ENCODE results near the gene PFDN6. TPM values are rescaled to one million over a fixed set of nuclear protein-coding genes. Genes with fewer than 3 reads are reported as not detected.

The PFDN6 gene
- total and polyA plus RNA-seq, 9 of the 15 experiments (the other 6 are each of a cell fraction or from before 2014, with no cell fraction given): 6.8 to 475 (median 216) TPM

DNA sequence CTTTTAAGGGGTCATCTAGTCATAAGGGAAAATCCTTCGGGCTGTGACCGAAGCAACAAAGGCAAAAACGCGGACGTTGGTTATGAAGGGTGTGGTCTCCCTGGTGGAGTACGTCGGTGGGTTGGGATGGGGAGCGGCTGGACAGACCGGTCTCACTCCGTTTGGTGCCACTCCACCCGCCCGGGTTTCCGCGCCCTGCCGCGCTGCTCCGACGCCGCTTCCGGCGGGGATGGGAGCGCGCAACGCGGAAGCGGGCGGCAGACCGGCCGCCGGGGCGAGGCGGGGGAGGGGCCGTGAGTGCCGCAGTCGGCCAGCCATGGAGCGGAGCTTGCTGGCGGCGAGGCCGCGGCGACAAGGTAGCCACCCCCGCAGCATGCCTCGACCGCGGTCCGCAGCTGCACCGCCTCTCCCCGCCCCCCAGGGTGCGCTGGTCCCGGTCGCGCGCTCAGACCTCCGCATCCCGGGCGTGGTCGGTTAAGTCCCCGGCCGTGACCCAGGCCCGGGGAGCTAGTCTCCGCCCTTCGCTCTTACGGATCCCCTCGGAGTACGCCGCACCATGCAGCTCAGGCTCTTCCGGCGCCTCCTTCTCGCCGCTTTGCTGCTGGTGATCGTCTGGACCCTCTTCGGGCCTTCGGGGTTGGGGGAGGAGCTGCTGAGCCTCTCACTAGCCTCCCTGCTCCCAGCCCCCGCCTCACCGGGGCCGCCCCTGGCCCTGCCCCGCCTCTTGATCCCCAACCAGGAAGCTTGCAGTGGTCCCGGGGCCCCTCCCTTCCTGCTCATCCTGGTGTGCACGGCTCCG is 12.3 kb upstream of the PFDN6 start, which contains the start of gene B3GALT4 (continued):
- TF ChIP-seq, protein P1, sequence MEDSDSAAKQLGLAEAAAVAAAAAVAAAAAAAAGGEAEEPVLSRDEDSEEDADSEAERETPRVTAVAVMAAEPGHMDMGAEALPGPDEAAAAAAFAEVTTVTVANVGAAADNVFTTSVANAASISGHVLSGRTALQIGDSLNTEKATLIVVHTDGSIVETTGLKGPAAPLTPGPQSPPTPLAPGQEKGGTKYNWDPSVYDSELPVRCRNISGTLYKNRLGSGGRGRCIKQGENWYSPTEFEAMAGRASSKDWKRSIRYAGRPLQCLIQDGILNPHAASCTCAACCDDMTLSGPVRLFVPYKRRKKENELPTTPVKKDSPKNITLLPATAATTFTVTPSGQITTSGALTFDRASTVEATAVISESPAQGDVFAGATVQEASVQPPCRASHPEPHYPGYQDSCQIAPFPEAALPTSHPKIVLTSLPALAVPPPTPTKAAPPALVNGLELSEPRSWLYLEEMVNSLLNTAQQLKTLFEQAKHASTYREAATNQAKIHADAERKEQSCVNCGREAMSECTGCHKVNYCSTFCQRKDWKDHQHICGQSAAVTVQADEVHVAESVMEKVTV (CRISPR knock-in tag; IDR thresholded peaks at IDR 0.05): no peak
- TF ChIP-seq ZNF444 (CRISPR knock-in tag; IDR thresholded peaks at IDR 0.05) (0 out of 2 replicates have a peak, but pooled peaks have one; percentile 20), STAT5A (IDR thresholded peaks at IDR 0.05; ENCODE audit: borderline replicate concordance, low read length) (0 out of 2 replicates have a peak, but pooled peaks have one; percentile 42), CBFA2T3 (IDR thresholded peaks at IDR 0.05) (peak; percentile 38; the same call in 1 of the 2 replicates), NR2C1 (IDR thresholded peaks at IDR 0.05) (no peak), NR2C1 (tag; IDR thresholded peaks at IDR 0.05) (peak; percentile 36), BMI1 (IDR thresholded peaks at IDR 0.05; ENCODE audit: low read length) (no peak), ZNF165 (CRISPR knock-in tag; IDR thresholded peaks at IDR 0.05; ENCODE audit: borderline replicate concordance) (no peak), HLTF (IDR thresholded peaks at IDR 0.05) (no peak), ZKSCAN8 (CRISPR knock-in tag; IDR thresholded peaks at IDR 0.05) (no peak), ADNP (tag; IDR thresholded peaks at IDR 0.05) (no peak), U2AF2 (optimal IDR thresholded peaks at IDR 0.05; ENCODE audit: low read depth, low read length) (no peak), POLR2AphosphoS5 (IDR thresholded peaks at IDR 0.05; ENCODE audit: control insufficient read depth, insufficient read depth, low read depth, low read length) (peak; percentile 94), COPS2 (conservative IDR thresholded peaks at IDR 0.05) (no peak), ZBTB1 (CRISPR knock-in tag; IDR thresholded peaks at IDR 0.05; ENCODE audit: borderline replicate concordance, low read depth) (peak; percentile 90; the same call in 1 of the 2 replicates), HCFC1 (IDR thresholded peaks at IDR 0.05; ENCODE audit: low read depth, low read length) (peak; percentile 57; the same call in 1 of the 2 replicates), ZZZ3 (IDR thresholded peaks at IDR 0.05) (no peak), NFE2 (IDR thresholded peaks at IDR 0.05; ENCODE audit: low read depth) (no peak), EP300 (IDR thresholded peaks at IDR 0.05; ENCODE audit: low read length) (0 out of 2 replicates have a peak, but pooled peaks have one; percentile 42), HDAC1 (IDR thresholded peaks at IDR 0.05) (peak in 1 of 2 experiments; percentile 78; a peak in 2 of 4 replicates), LEF1 (IDR thresholded peaks at IDR 0.05) (0 out of 2 replicates have a peak, but pooled peaks have one; percentile 12)
- TF ChIP-seq, protein P2, sequence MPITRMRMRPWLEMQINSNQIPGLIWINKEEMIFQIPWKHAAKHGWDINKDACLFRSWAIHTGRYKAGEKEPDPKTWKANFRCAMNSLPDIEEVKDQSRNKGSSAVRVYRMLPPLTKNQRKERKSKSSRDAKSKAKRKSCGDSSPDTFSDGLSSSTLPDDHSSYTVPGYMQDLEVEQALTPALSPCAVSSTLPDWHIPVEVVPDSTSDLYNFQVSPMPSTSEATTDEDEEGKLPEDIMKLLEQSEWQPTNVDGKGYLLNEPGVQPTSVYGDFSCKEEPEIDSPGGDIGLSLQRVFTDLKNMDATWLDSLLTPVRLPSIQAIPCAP (CRISPR knock-in tag; IDR thresholded peaks at IDR 0.05; ENCODE audit: borderline replicate concordance): no peak
- TF ChIP-seq, protein P3, sequence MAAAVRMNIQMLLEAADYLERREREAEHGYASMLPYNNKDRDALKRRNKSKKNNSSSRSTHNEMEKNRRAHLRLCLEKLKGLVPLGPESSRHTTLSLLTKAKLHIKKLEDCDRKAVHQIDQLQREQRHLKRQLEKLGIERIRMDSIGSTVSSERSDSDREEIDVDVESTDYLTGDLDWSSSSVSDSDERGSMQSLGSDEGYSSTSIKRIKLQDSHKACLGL (CRISPR knock-in tag; IDR thresholded peaks at IDR 0.05; ENCODE audit: borderline replicate concordance, poor library complexity, severe bottlenecking): no peak
- TF ChIP-seq, protein P4, sequence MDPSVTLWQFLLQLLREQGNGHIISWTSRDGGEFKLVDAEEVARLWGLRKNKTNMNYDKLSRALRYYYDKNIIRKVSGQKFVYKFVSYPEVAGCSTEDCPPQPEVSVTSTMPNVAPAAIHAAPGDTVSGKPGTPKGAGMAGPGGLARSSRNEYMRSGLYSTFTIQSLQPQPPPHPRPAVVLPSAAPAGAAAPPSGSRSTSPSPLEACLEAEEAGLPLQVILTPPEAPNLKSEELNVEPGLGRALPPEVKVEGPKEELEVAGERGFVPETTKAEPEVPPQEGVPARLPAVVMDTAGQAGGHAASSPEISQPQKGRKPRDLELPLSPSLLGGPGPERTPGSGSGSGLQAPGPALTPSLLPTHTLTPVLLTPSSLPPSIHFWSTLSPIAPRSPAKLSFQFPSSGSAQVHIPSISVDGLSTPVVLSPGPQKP (CRISPR knock-in tag; IDR thresholded peaks at IDR 0.05): no peak
- TF ChIP-seq, protein P5, sequence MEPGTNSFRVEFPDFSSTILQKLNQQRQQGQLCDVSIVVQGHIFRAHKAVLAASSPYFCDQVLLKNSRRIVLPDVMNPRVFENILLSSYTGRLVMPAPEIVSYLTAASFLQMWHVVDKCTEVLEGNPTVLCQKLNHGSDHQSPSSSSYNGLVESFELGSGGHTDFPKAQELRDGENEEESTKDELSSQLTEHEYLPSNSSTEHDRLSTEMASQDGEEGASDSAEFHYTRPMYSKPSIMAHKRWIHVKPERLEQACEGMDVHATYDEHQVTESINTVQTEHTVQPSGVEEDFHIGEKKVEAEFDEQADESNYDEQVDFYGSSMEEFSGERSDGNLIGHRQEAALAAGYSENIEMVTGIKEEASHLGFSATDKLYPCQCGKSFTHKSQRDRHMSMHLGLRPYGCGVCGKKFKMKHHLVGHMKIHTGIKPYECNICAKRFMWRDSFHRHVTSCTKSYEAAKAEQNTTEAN (CRISPR knock-in tag; IDR thresholded peaks at IDR 0.05): no peak

Data from K562 (cell line).